GM18858 (cell line): ENCODE data around the gene LHCGR.

Experiments
- ATAC-seq: cut with Tn5 transposase; IDR thresholded peaks from one replicate; pipeline ENCODE4 v1.9.1; 2021; ENCODE audit not compliant: unreplicated experiment

Gene LHCGR

GRCh38 chr2:48755473-48755872 is at the start of gene LHCGR:
Gene LHCGR, minus strand, starts transcription at chr2:48755724. Its CDS starts 53 bp downstream, at chr2:48755671.
- ATAC-seq: no peak

- ATAC-seq: no peak
These were observed 44.1 kb upstream of the LHCGR start for GRCh38 chr2:48799601-48800000.

DNA sequence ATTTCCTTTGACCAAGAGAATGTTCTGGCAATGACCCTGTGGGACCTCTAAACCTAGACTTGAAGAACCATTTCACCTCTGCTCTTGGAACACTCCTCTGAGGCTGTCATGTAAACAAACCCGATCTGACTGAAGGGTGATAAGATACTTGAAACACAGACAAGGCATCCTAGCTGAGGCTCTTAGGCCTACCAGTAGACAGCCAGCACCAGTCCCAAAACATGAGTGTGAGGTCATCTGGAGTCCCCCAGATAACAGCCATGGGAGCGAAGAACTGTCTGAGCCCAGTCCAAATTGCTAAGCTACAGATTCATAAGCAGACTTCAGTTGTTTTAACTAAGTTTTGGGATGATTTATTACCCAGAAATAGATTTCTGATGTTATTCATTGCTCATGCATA is 39.5 kb upstream of the LHCGR start:
- ATAC-seq: no peak

DNA sequence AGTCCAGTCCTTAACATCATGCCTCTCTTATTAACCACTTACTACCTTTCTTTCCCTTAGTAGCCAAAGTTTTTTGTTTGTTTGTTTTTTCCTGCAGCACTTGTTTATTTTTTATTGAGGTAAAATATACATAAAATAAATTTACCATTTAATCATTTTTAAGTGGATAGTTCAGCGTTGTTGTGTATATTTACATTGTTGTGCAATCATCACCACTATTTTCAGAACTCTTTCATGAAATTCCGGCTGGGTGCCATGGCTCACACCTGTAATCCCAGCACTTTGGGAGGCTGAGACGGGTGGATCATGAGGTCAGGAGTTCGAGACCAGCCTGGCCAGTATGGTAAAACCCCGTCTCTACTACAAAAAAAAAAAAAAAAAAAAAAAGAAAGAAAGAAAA is 38.1 kb upstream of the LHCGR start:
- no peak for ATAC-seq

DNA sequence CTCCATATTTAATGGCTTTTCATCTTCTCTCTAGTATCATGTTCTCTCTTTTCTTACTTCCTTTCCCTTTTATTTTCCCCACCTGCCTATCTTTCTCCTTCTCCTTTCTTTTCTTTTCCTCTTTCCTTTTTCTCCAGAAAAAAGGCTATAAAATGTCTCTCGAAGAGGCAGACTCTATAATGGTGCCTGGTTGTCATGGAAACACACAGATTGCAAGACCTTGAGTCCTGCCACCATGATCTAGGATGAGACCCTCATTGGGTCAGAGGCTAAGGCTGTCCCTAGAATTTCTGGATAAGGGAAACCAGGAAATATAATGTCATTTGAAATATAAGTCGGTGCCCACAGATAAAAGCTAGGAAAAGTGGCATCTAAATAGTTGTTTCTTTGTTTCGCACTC is 36.5 kb upstream of the LHCGR start:
- ATAC-seq: no peak

DNA sequence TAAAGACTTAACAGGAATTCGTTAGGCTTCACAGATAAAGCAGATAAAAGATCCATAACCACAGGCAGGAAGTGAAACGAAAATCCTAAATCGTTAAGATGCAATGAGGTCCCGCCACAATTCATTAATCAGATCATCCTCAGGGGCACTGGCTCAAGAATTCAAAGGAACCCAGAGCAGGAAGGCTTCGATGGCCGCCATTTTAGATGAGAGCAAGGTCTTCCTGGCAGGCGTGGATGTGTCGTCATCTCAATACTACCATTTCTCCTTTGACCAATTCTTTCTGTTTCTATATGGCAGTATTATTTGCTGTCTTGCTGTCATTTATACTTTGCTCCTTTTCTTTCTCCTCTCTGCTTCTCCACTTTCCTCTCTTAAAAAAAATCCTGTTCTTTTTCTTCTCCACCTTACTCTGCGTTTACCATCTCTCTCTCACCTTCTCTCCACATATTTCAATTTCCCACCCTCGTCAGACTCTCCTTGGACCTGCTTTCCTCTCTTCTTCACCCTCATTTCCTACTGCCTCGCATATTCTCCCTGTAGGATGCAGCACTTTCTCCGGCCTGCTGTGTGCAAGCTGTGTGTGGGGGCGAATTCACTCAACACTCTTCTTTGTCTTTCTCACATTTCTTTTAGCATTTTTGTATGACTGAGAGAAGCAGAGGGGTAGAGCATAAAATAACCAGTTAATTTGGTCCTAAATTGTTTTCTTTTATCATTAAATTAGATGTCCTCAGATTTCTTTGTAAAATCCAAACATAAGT is 35.1 kb upstream of the LHCGR start:
- ATAC-seq: no peak

GRCh38 chr2:48787580-48787979 is 32.1 kb upstream of the LHCGR start:
- no peak for ATAC-seq

DNA sequence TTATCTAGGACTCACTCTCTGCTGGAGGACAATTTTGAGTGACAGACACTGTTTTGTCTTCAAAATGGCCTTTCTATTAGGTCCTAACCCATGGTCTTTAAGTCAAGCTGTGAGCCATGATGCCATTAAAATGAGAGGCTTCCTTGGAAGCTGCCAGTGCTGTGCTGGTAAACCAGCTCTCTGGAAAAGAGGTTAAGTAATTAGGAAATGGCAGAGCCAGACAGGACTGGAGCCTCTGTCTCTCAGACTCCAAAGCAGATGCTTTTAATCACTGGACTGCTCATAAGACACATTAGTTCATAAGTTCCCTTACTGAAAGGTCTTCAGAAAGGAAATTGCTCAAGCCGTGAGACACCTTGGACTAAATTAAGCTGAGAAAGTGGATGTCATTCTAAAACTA is 25.8 kb upstream of the LHCGR start:
- ATAC-seq: no peak

- no peak for ATAC-seq
These were observed 23.6 kb upstream of the LHCGR start for GRCh38 chr2:48779019-48779716.

DNA sequence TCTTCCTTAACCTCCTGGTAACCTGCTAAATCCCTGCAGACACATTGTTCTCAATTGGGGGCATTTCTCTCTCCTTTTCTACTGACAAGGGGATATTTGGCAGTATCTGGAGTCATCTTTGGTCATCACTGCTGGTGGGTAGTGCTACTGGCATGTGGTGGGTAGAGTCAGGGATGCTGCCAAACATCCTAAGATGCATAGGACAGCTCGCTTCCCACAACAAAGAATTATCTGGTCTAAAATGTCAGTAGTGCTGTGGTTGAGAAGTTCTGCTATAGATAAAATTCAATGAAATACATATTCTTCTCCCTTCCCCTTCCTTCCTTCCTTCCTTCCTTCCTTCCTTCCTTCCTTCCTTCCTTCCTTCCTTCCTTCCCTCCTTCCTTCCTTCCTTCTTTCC is 18.7 kb upstream of the LHCGR start:
- ATAC-seq: no peak

- ATAC-seq: no peak
These were observed 15.9 kb upstream of the LHCGR start for GRCh38 chr2:48771241-48772014.

GRCh38 chr2:48770181-48770580 is 14.7 kb upstream of the LHCGR start:
- no peak for ATAC-seq

DNA sequence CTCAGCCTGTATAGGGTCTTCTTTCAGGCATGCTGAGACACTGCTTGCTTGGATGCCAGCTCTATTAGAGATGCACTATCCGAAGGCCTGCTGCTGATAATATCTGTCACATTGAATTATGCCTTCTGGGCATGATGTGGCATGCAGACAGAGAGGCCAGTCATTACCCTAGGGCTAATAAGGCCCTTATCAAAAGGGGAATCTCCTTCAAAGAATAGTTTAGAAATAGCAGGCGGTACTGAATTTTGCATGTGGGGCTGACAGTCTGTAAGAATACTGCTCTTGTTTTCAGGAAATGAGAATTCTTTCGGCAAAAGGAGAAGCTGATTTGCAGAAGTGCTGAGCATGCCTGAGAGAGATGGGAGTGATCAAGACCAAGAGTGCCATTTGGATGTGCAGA is 13.1 kb upstream of the LHCGR start:
- ATAC-seq: no peak

DNA sequence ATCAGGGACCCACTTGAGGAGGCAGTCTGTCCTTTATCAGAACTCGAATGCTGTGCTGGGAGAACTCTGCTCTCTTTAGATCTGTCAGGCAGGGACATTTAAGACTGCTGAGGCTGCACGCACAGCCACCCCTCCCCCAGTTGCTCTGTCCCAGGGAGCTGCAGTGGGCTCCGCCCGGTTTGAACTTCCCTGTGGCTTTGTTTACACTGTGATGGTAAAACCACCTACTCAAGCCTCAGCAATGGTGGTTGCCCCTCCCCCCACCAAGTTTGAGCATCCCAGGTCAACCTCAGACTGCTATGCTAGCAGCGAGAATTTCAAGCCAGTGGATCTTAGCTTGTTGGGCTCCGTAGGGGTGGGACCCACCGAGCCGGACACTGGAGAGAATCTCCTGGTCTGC is 11.8 kb upstream of the LHCGR start:
- no peak for ATAC-seq

- ATAC-seq: no peak
These were observed 5.3 kb upstream of the LHCGR start for GRCh38 chr2:48760826-48761225.

GRCh38 chr2:48759682-48760081 is 4.2 kb upstream of the LHCGR start:
- ATAC-seq: no peak

- no peak for ATAC-seq
These were observed 765 bp upstream of the LHCGR start for GRCh38 chr2:48756289-48756688.

GRCh38 chr2:48754874-48755273 is 650 bp downstream of the LHCGR start:
- ATAC-seq: no peak

GRCh38 chr2:48753228-48753627 is 2.3 kb downstream of the LHCGR start:
- ATAC-seq: no peak

DNA sequence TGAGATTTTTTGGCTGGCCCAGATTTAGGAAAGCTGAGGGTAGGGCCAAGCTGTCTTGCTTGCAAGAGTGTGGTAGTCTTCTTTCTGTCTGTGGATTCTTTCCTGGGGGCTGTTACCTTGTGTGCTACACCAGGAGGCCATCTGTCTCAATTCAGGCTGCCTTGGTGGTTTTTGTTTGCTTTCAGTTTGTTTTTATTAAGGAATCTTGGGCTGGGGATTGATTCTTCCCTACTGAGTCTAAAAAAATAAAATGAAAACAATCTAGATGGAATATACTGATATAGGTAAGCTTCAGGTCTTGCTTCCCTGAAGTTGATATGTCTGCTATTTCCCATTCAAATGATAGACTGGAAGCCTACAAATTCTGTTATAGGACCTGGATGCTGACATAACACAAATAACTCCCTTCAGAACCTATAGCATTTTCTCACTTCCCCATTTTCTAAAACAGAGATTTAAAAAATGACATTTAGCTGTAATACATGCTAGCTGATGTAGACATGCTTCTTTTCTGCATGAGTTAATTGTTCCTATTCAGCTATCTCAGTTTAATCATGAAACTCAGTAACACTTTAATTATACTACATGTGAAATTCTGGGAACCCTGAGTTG is 5.3 kb downstream of the LHCGR start:
- ATAC-seq: peak; percentile 74
